HG03025 (cell line): Measurements from ENCODE around the gene FAM210B.
"Not testable (repeated sequence)": the region's sequence is repeated elsewhere in the genome, so short reads cannot be mapped to it uniquely, and the experiment has no call there.

ENCODE experiments used
- ATAC-seq: cut with Tn5 transposase; IDR thresholded peaks from one replicate; pipeline ENCODE4 v1.9.1; 2021; ENCODE audit warnings: mild to moderate bottlenecking, moderate library complexity; ENCODE audit not compliant: unreplicated experiment, low FRiP score

Gene FAM210B

GRCh38 chr20:56358600-56359211 is at the start of gene FAM210B:
TSS of gene FAM210B (plus strand) at chr20:56358974. CDS start at chr20:56359006, 32 bp downstream.
- ATAC-seq: peak; percentile 95

- ATAC-seq: no peak
Measured at GRCh38 chr20:56316051-56316450, 42.7 kb upstream of the FAM210B start.

GRCh38 chr20:56316483-56316882 is 42.3 kb upstream of the FAM210B start:
- no peak for ATAC-seq

GRCh38 chr20:56322681-56323080 is 36.1 kb upstream of the FAM210B start:
- ATAC-seq: no peak

- ATAC-seq: no peak
Measured at GRCh38 chr20:56323206-56323605, 35.6 kb upstream of the FAM210B start.

- no peak for ATAC-seq
Measured at GRCh38 chr20:56323656-56324055, 35.1 kb upstream of the FAM210B start.

- no peak for ATAC-seq
Measured at GRCh38 chr20:56324806-56325205, 34.0 kb upstream of the FAM210B start.

- no peak for ATAC-seq
Measured at GRCh38 chr20:56328861-56329260, 29.9 kb upstream of the FAM210B start.

- not testable (repeated sequence) for ATAC-seq
Measured at GRCh38 chr20:56336709-56337108, 22.1 kb upstream of the FAM210B start.

- no peak for ATAC-seq
Measured at GRCh38 chr20:56342783-56343182, 16.0 kb upstream of the FAM210B start.

- no peak for ATAC-seq
Measured at GRCh38 chr20:56343861-56344381, 14.9 kb upstream of the FAM210B start.

- no peak for ATAC-seq
Measured at GRCh38 chr20:56345911-56346310, 12.9 kb upstream of the FAM210B start.

- no peak for ATAC-seq
Measured at GRCh38 chr20:56347628-56348304, 11.0 kb upstream of the FAM210B start.

- ATAC-seq: no peak
Measured at GRCh38 chr20:56348305-56348693, 10.5 kb upstream of the FAM210B start.

- no peak for ATAC-seq
Measured at GRCh38 chr20:56348746-56349145, 10.0 kb upstream of the FAM210B start.

- ATAC-seq: no peak
Measured at GRCh38 chr20:56350842-56351241, 7.9 kb upstream of the FAM210B start.

GRCh38 chr20:56352345-56353055 is 6.3 kb upstream of the FAM210B start:
- no peak for ATAC-seq

GRCh38 chr20:56353356-56353755 is 5.4 kb upstream of the FAM210B start:
- no peak for ATAC-seq

- no peak for ATAC-seq
Measured at GRCh38 chr20:56358070-56358469, 704 bp upstream of the FAM210B start.

GRCh38 chr20:56359212-56360132 is 698 bp downstream of the FAM210B start:
- peak; percentile 31 for ATAC-seq
